SK-N-SH treated with all-trans-retinoic acid at 6 μM for 48 hours (cell line): ENCODE results near the gene CD274.

Experiments
- ATAC-seq: fragments of 200-7000 bp; cut with Tn5 transposase; 3 replicates; pipeline ENCODE4 v1.9.1; 2020; ENCODE audit warnings: mild to moderate bottlenecking, moderate library complexity
- ARNTL ChIP-seq: fragments of 450-650 bp; formaldehyde crosslinking; IDR thresholded peaks from 2 replicates; pipeline ENCODE4 v1.5.0; 2020; ENCODE audit warnings: low read depth, mild to moderate bottlenecking, moderate library complexity, borderline replicate concordance
- BACH2 ChIP-seq: fragments of 250-450 bp; sonication (Bioruptor Pico); IDR thresholded peaks from 2 replicates; pipeline ENCODE4 v1.9.0; 2021; ENCODE audit warnings: mild to moderate bottlenecking, borderline replicate concordance
- CREB5 ChIP-seq: fragments of 250-450 bp; sonication (Bioruptor Pico); IDR thresholded peaks from 2 replicates; pipeline ENCODE4 v1.5.1; 2020; ENCODE audit warnings: low read depth, mild to moderate bottlenecking, moderate library complexity
- CSDC2 ChIP-seq: fragments of 250-450 bp; sonication (Bioruptor Pico); IDR thresholded peaks from 2 replicates; pipeline ENCODE4 v1.5.0; 2020; ENCODE audit warnings: mild to moderate bottlenecking, moderate library complexity
- CSRNP3 ChIP-seq: fragments of 250-450 bp; sonication (Bioruptor Pico); IDR thresholded peaks from 2 replicates; pipeline ENCODE4 v1.5.1; 2021; ENCODE audit warnings: mild to moderate bottlenecking, moderate library complexity
- ESRRG ChIP-seq: fragments of 250-450 bp; sonication (Bioruptor Pico); IDR thresholded peaks from 2 replicates; pipeline ENCODE4 v1.6.1; 2021; ENCODE audit warnings: mild to moderate bottlenecking
- GLIS3 ChIP-seq: fragments of 250-450 bp; sonication (Bioruptor Pico); IDR thresholded peaks from 2 replicates; pipeline ENCODE4 v1.5.0; 2020; ENCODE audit warnings: mild to moderate bottlenecking, moderate library complexity
- ISL1 ChIP-seq: fragments of 250-450 bp; sonication (Bioruptor Pico); IDR thresholded peaks from 2 replicates; pipeline ENCODE4 v2.1.2; 2022; ENCODE audit warnings: mild to moderate bottlenecking, moderate library complexity
- OSR1 ChIP-seq: fragments of 250-450 bp; sonication (Bioruptor Pico); IDR thresholded peaks from 2 replicates; pipeline ENCODE4 v1.8.0; 2022; ENCODE audit warnings: moderate library complexity, mild to moderate bottlenecking, inconsistent platforms
- POU6F1 ChIP-seq: fragments of 250-450 bp; sonication (Bioruptor Pico); IDR thresholded peaks from 2 replicates; pipeline ENCODE4 v1.8.0; 2021; ENCODE audit warnings: low read depth, mild to moderate bottlenecking, moderate library complexity, borderline replicate concordance
- PPARA ChIP-seq: fragments of 250-450 bp; sonication (Bioruptor Pico); IDR thresholded peaks from 2 replicates; pipeline ENCODE4 v1.5.0; 2020; ENCODE audit warnings: mild to moderate bottlenecking, borderline replicate concordance
- RARB ChIP-seq: fragments of 250-450 bp; sonication (Bioruptor Pico); IDR thresholded peaks from 2 replicates; pipeline ENCODE4 v1.8.0; 2021; ENCODE audit warnings: mild to moderate bottlenecking, moderate library complexity
- SNAI2 ChIP-seq: fragments of 250-450 bp; sonication (Bioruptor Pico); IDR thresholded peaks from 2 replicates; pipeline ENCODE4 v1.5.0; 2020; ENCODE audit warnings: mild to moderate bottlenecking, moderate library complexity
- TCF4 ChIP-seq: fragments of 250-450 bp; sonication (Bioruptor Pico); IDR thresholded peaks from 2 replicates; pipeline ENCODE4 v1.8.0; 2021; ENCODE audit warnings: mild to moderate bottlenecking, moderate library complexity, borderline replicate concordance
- TOX ChIP-seq: fragments of 250-450 bp; sonication (Bioruptor Pico); IDR thresholded peaks from 2 replicates; pipeline ENCODE4 v1.8.0; 2021; ENCODE audit warnings: mild to moderate bottlenecking, moderate library complexity, borderline replicate concordance
- TSHZ2 ChIP-seq: fragments of 250-450 bp; sonication (Bioruptor Pico); IDR thresholded peaks from 2 replicates; pipeline ENCODE4 v1.5.0; 2020; ENCODE audit warnings: mild to moderate bottlenecking, moderate library complexity
- ZC3H10 ChIP-seq: fragments of 250-450 bp; sonication (Bioruptor Pico); IDR thresholded peaks from 2 replicates; pipeline ENCODE4 v1.5.1; 2021; ENCODE audit warnings: mild to moderate bottlenecking, moderate library complexity
- ZFP3 ChIP-seq: fragments of 250-450 bp; sonication (Bioruptor Pico); IDR thresholded peaks from 2 replicates; pipeline ENCODE4 v1.5.0; 2020; ENCODE audit warnings: mild to moderate bottlenecking, moderate library complexity
- ZFP30 ChIP-seq: fragments of 450-650 bp; formaldehyde crosslinking; IDR thresholded peaks from 2 replicates; pipeline ENCODE4 v1.5.0; 2022; ENCODE audit warnings: mild to moderate bottlenecking, moderate library complexity
- ZNF565 ChIP-seq: fragments of 450-650 bp; formaldehyde crosslinking; conservative IDR thresholded peaks from 2 replicates; pipeline ENCODE4 v1.5.0; 2020; ENCODE audit warnings: low read depth, mild to moderate bottlenecking, moderate library complexity
- ZNF70 ChIP-seq: fragments of 450-650 bp; formaldehyde crosslinking; IDR thresholded peaks from 2 replicates; pipeline ENCODE4 v1.5.0; 2020; ENCODE audit warnings: mild to moderate bottlenecking, moderate library complexity

The CD274 gene

GRCh38 chr9:5510360-5510931 is 60.1 kb downstream of the CD274 start, which contains the start of gene PDCD1LG2:
Gene PDCD1LG2 (plus strand): TSS chr9:5510531. CDS start chr9:5522547, 12,016 bp downstream.
- peak; percentile 68 for ATAC-seq
- TF ChIP-seq ZFP3 (CRISPR knock-in tag) (no peak), SNAI2 (CRISPR knock-in tag) (0 out of 2 replicates have a peak, but pooled peaks have one; percentile 19)

GRCh38 chr9:5510989-5511388 is 60.6 kb downstream of the CD274 start:
- ATAC-seq = peak; percentile 6; the same call in 1 of the 3 replicates
- no peak for TF ChIP-seq ZC3H10 (CRISPR knock-in tag)
- peak; percentile 80 for TF ChIP-seq TCF4 (CRISPR knock-in tag)
- TF ChIP-seq BACH2 (CRISPR knock-in tag) = no peak
- no peak for TF ChIP-seq PPARA (CRISPR knock-in tag)
- no peak for TF ChIP-seq CSDC2
- no peak for TF ChIP-seq ZNF565 (CRISPR knock-in tag)
- TF ChIP-seq CREB5 (CRISPR knock-in tag) = no peak

GRCh38 chr9:5511476-5511875 is 61.1 kb downstream of the CD274 start:
- ATAC-seq = peak; percentile 4; the same call in 1 of the 3 replicates
- TF ChIP-seq CSRNP3 = no peak
- no peak for TF ChIP-seq ZNF565 (CRISPR knock-in tag)
- TF ChIP-seq BACH2 (CRISPR knock-in tag) = no peak
- TF ChIP-seq ZC3H10 (CRISPR knock-in tag) = no peak
- TF ChIP-seq SNAI2 (CRISPR knock-in tag) = no peak
- no peak for TF ChIP-seq ARNTL (CRISPR knock-in tag)
- no peak for TF ChIP-seq TOX (CRISPR knock-in tag)
- TF ChIP-seq ESRRG = no peak
- no peak for TF ChIP-seq RARB (CRISPR knock-in tag)
- no peak for TF ChIP-seq TSHZ2 (CRISPR knock-in tag)
- TF ChIP-seq ZNF70 = no peak
- TF ChIP-seq GLIS3 (CRISPR knock-in tag) = no peak
- TF ChIP-seq CREB5 (CRISPR knock-in tag) = no peak
- TF ChIP-seq PPARA (CRISPR knock-in tag) = no peak
- TF ChIP-seq OSR1 (CRISPR knock-in tag) = no peak
- TF ChIP-seq ISL1 (CRISPR knock-in tag) = no peak

GRCh38 chr9:5511935-5512580 is 61.7 kb downstream of the CD274 start:
- no peak; the same call in 2 of the 3 replicates for ATAC-seq
- TF ChIP-seq ZFP3 (CRISPR knock-in tag) (no peak), CSRNP3 (no peak), TCF4 (CRISPR knock-in tag) (no peak), TSHZ2 (CRISPR knock-in tag) (no peak), ZFP30 (CRISPR knock-in tag) (no peak), PPARA (CRISPR knock-in tag) (no peak), GLIS3 (CRISPR knock-in tag) (no peak), ZNF565 (CRISPR knock-in tag) (no peak), POU6F1 (CRISPR knock-in tag) (no peak)
